Right lobe of liver (tissue), 6 donors: ENCODE measurements around the gene IL1F10. TPM values are rescaled to one million over a fixed set of nuclear protein-coding genes. Genes with fewer than 3 reads are reported as not detected.

Experiments
- ATAC-seq, 4 donors: fragments of 200-7000 bp; cut with Tn5 transposase; one replicate each; pipeline ENCODE4 v1.9.1; 2020; ENCODE audit warnings: mild to moderate bottlenecking in 4 of 4, moderate library complexity in 4 of 4
- DNase-seq, 3 donors: peaks; one replicate each; pipeline ENCODE4 v3.0.0-alpha.2; 2020
- H3K27ac ChIP-seq, 3 donors: fragments of 200-600 bp; one replicate each; pipeline ENCODE4 v1.8.0; 2022
- H3K27me3 ChIP-seq, 2 donors: fragments of 200-600 bp; one replicate each; pipeline ENCODE4 v1.8.0; 2022
- H3K36me3 ChIP-seq, 4 donors: fragments of 200-600 bp; sonication (generic) in 1 of 4; one replicate each; pipeline versions ENCODE4 v1.5.1 to v1.8.0; 2017 to 2022; ENCODE audit warnings: control low read depth in 1 of 4
- H3K4me1 ChIP-seq, 4 donors: fragments of 200-600 bp; sonication (generic) in 1 of 4; one replicate each; pipeline versions ENCODE4 v1.5.1 to v1.8.0; 2017 to 2022; ENCODE audit warnings: control low read depth in 1 of 4
- H3K4me3 ChIP-seq, 3 donors: fragments of 200-600 bp; one replicate each; pipeline ENCODE4 v1.8.0; 2022
- H3K9me3 ChIP-seq, 4 donors: fragments of 200-600 bp; sonication (generic) in 1 of 4; one replicate each; pipeline versions ENCODE4 v1.5.1 to v1.8.0; 2017 to 2022; ENCODE audit warnings: control low read depth in 1 of 4
- CTCF ChIP-seq, 4 donors: fragments of 200-600 bp in 3 of 4; fragments of 450-650 bp in 1 of 4; IDR thresholded peaks; one replicate each; pipeline versions ENCODE4 v1.5.1 to v1.8.0; 2016 to 2022; ENCODE audit warnings: antibody characterized with exemption in 4 of 4, mild to moderate bottlenecking in 2 of 4
- POLR2A ChIP-seq: fragments of 450-650 bp; IDR thresholded peaks from one replicate; pipeline ENCODE4 v1.6.1; 2017; ENCODE audit warnings: antibody characterized with exemption, mild to moderate bottlenecking
- WGBS: methylation state at CpG from one replicate; pipeline ENCODE4 v1.1.6; 2018; ENCODE audit warnings: low coverage, low lambda C conversion rate; ENCODE audit not compliant: insufficient coverage; ENCODE audit errors: missing lambda C conversion rate; 5-methylcytosine and 5-hydroxymethylcytosine counted together
- intact Hi-C, 2 donors: fragments of 100-400 bp; cut with DNase I; formaldehyde crosslinking; loops; one replicate each; pipeline versions ENCODE4 v1.11.2 to v1.14.1; 2022
- long read RNA-seq: library from polyadenylated mRNA; unstranded; transcript quantifications from one replicate; pipeline ENCODE4 v2.0.0, GENCODE V29; 2019
- total RNA-seq, 6 experiments: library from RNA; depleted of rRNA in 2 of 6; stranded (reverse); fragments of >200 nt in 2 of 6; fragmentation: NEBNext Ultra II Directional in 3 of 6; extraction: Animal tissue kit (Norgen Biotek cat#: 25700) in 3 of 6; gene quantifications; one replicate each; pipeline versions ENCODE4 v1.1.0 to v1.2.4, GENCODE V29; 2016 to 2023
- donor health status: DM: no; HTN: yes; CAD: no.
- donor health status: DM: no; HTN: no; CAD: no.
- donor health status: DM: no; HTN: no; CAD: no.
- donor health status: DM: no; HTN: yes; CAD: no.
- donor health status: DM: no; HTN: yes; CAD: no.

Gene IL1F10, protein sequence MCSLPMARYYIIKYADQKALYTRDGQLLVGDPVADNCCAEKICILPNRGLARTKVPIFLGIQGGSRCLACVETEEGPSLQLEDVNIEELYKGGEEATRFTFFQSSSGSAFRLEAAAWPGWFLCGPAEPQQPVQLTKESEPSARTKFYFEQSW
- total RNA-seq: not detected
- long read RNA-seq: 0 reads

DNA sequence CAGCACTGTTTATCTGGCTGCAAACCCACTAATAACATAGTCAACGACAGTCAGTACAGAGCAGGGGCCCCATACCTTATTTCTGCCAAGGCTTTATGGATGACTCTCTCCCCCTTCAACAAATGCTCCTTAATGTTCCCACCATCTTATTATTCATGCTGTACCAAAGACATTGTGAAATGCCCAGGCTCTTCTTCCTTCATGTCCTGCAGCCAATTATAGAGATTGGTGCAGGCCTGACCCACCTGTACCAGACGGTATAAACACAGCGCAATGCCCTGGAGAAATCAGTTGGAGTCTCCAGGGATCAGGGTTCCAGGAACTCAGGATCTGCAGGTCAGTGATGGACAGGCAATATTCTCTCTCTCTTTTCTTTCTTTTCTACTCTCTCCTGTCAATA, at the start of gene IL1F10:
IL1F10 (plus strand) TSS at position 290 of the 400 bp plus-strand sequence. CDS start 4,769 bp downstream, outside the sequence.
- 95% methylated on average over 3 of the region's 3 CpGs for WGBS
- ATAC-seq: no peak
- Histone ChIP-seq H3K4me1 (no peaks in the 10 kb centered on the region), H3K9me3 (no peaks in the 10 kb centered on the region), H3K27me3 (no peaks in the 10 kb centered on the region), H3K27ac (no peak within 1 kb of the TSS), H3K4me3 (no peak within 1 kb of the TSS), H3K36me3 (no peaks in the 10 kb centered on the region)
- intact Hi-C loops: no loop called here
- DNase-seq: no peak
- TF ChIP-seq CTCF (IDR thresholded peaks at IDR 0.05) (no peak), POLR2A (no peak)

DNA sequence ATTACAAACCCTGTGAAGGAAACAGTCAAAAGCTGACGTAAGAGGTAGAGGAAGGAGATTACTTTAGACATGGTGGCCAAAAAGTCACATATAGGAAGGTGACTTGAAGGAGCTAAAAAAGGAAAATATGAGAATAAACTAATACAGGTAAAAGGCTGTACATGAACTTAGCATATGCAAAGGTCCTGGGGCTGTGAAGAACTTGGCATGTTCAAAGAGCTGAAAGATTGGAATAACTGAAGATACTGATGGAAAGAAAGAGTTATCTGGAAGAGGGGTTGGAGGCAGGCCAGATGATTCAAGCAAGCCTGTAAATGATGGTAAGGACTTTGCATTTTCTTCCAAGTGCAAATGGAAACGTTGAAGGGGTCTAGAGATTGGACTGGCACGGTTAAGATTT, 49.3 kb upstream of the IL1F10 start:
- no peak overlapping the region for H3K4me3 ChIP-seq
- no peaks in the 10 kb centered on the region for H3K27me3 ChIP-seq
- intact Hi-C loops: no loop called here
- 74% methylated on average over 3 of the region's 3 CpGs for WGBS
- H3K27ac ChIP-seq: no peak overlapping the region
- no peaks in the 10 kb centered on the region for H3K36me3 ChIP-seq
- H3K9me3 ChIP-seq: no peaks in the 10 kb centered on the region
- TF ChIP-seq CTCF (IDR thresholded peaks at IDR 0.05) (no peak), POLR2A (no peak)
- no peaks in the 10 kb centered on the region for H3K4me1 ChIP-seq
- no peak for DNase-seq
- ATAC-seq: no peak

DNA sequence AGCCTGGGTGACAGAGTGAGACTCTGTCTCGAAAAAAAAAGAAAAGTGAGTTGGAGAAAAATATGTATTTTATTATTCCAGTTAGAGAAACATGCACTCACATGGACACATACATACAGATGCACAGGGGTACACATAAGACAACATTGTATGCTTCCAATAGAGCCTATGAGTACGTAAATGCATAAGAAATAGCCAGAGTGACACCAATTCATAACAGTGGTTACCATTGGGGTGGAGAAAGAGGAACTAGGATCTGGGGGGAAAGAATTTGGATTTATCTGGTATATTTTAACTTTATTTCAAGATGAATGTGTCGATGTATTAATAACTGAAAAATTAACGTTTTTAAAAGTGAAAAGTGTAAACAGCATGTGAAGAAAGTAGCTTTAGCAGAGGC, 46.5 kb upstream of the IL1F10 start:
- no peaks in the 10 kb centered on the region for H3K36me3 ChIP-seq
- 33% methylated on average over 4 of the region's 4 CpGs for WGBS
- intact Hi-C loops: no loop called here
- H3K27me3 ChIP-seq: no peaks in the 10 kb centered on the region
- no peak for TF ChIP-seq POLR2A
- TF ChIP-seq CTCF (IDR thresholded peaks at IDR 0.05): no peak
- H3K9me3 ChIP-seq: no peaks in the 10 kb centered on the region
- no peak for DNase-seq
- H3K4me3 ChIP-seq: no peak overlapping the region
- no peak for ATAC-seq
- no peak overlapping the region for H3K27ac ChIP-seq
- H3K4me1 ChIP-seq: no peaks in the 10 kb centered on the region

DNA sequence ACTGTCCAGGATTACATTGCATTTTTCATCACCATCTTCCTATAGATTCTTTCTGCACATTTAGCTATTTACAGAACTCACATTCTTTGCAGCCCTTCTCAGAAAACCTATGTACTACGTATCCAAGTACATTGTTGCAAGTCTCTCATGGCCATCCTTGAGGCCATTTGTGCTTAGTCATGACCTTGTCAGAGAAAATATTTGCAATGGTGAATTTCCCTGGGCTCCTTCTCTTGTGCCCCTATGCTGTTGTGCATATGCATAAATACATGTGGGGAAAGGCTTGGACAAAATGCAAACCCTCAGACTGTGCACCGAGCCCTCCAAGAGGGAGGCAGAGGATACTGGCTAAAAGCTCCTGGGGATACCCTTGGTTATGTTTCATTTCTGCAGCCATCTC, 43.0 kb upstream of the IL1F10 start:
- Histone ChIP-seq H3K27me3 (no peaks in the 10 kb centered on the region), H3K9me3 (no peaks in the 10 kb centered on the region), H3K4me3 (no peak overlapping the region), H3K36me3 (no peaks in the 10 kb centered on the region), H3K27ac (no peak overlapping the region), H3K4me1 (no peaks in the 10 kb centered on the region)
- intact Hi-C loops: no loop called here
- DNase-seq: no peak
- 95% methylated on average over 2 of the region's 2 CpGs for WGBS
- TF ChIP-seq POLR2A: no peak
- no peak for TF ChIP-seq CTCF (IDR thresholded peaks at IDR 0.05)
- no peak for ATAC-seq

- no peak for TF ChIP-seq CTCF (IDR thresholded peaks at IDR 0.05)
- TF ChIP-seq POLR2A: no peak
- no peak overlapping the region for H3K27ac ChIP-seq
- H3K36me3 ChIP-seq: no peaks in the 10 kb centered on the region
- H3K4me1 ChIP-seq: no peaks in the 10 kb centered on the region
- 7% methylated on average over 1 of the region's 2 CpGs for WGBS
- H3K4me3 ChIP-seq: no peak overlapping the region
- intact Hi-C loops: no loop called here
- no peaks in the 10 kb centered on the region for H3K27me3 ChIP-seq
- no peak for ATAC-seq
- no peaks in the 10 kb centered on the region for H3K9me3 ChIP-seq
- DNase-seq: no peak
Observed at GRCh38 chr2:113025737-113026136, 42.0 kb upstream of the IL1F10 start.
